MG63 (cell line): ENCODE data around the gene LIN7C. TPM values are rescaled to one million over a fixed set of nuclear protein-coding genes. Genes with fewer than 3 reads are reported as not detected.
A peak's percentile ranks its signal among the peaks of the same experiment; 100 is the strongest.
"Not testable (repeated sequence)": the region's sequence is repeated elsewhere in the genome, so short reads cannot be mapped to it uniquely, and the experiment has no call there.

Source experiments
- DNase-seq: peaks from one replicate; pipeline ENCODE4 v3.0.0-alpha.2; 2020
- H3K27me3 ChIP-seq: fragments of 250-450 bp; sonication (Bioruptor Pico); 2 replicates; pipeline ENCODE4 v1.5.1; 2020; ENCODE audit warnings: mild to moderate bottlenecking, moderate library complexity
- H3K36me3 ChIP-seq: fragments of 250-450 bp; sonication (Bioruptor Pico); 2 replicates; pipeline ENCODE4 v1.5.1; 2020; ENCODE audit warnings: mild to moderate bottlenecking, moderate library complexity
- H3K4me3 ChIP-seq: fragments of 250-450 bp; sonication (Bioruptor Pico); 2 replicates; pipeline ENCODE4 v1.5.1; 2020; ENCODE audit warnings: mild to moderate bottlenecking, moderate library complexity
- H3K9me3 ChIP-seq: fragments of 250-450 bp; sonication (Bioruptor Pico); 2 replicates; pipeline ENCODE4 v1.5.1; 2020; ENCODE audit warnings: mild to moderate bottlenecking, moderate library complexity
- total RNA-seq: library from RNA; depleted of rRNA; stranded (reverse); fragments of >200 nt; shearing (Covaris generic); gene quantifications from 2 replicates; pipeline ENCODE4 v1.2.3, GENCODE V29; 2014; ENCODE audit warnings: low replicate concordance

LIN7C gene
- total RNA-seq, 1 experiment from 2014 or later = 18.0 TPM

DNA sequence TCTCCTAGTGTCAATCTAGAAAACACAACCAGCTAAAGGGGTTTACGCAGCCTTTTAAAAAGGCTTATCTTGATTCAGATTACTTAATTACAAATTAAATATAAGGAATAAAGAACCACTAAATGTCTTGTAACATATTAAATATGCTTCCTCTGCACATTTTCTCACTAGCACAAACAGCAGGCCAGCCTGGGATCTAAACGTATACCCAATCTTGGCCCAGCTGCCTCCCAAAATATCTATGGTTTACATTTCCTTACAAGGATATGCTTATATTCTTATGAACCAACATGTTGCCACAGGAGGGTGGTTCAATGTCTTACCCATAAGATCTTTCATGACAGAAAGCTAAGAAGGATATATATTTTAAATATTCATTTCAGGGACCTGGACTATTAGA, 41.7 kb downstream of the LIN7C start:
- no peaks in the 10 kb centered on the region for H3K27me3 ChIP-seq
- no peak for DNase-seq

GRCh38 chr11:27464289-27464696, 42.3 kb downstream of the LIN7C start:
- Histone ChIP-seq H3K36me3 (no peaks in the 10 kb centered on the region), H3K4me3 (no peak overlapping the region), H3K27me3 (no peaks in the 10 kb centered on the region), H3K9me3 (no peaks in the 10 kb centered on the region)
- no peak for DNase-seq

More for the DNA sequence above, 41.7 kb downstream of the LIN7C start:
- no peaks in the 10 kb centered on the region for H3K36me3 ChIP-seq
- H3K9me3 ChIP-seq = no peaks in the 10 kb centered on the region
- no peak overlapping the region for H3K4me3 ChIP-seq

DNA sequence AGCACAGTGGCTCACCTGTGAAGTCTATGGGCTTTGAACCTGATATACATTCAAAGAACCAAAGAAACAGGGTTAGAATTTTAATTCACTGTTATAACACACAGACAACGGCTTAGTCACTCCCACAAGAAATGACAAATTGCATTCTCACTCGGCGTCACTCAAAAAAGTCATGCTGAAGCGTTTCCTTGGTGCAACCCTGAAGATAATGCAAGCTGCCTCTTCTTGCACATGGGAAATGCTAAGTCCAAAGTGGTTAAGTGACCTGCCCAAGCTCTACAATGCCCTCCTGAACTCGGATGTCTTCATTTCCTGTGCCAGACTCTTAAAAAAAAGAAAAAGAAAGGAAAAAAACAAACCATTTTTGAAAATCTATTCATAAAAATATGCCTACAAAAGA, 44.0 kb downstream of the LIN7C start:
- no peaks in the 10 kb centered on the region for H3K36me3 ChIP-seq
- no peaks in the 10 kb centered on the region for H3K27me3 ChIP-seq
- no peak overlapping the region for H3K4me3 ChIP-seq
- H3K9me3 ChIP-seq = no peaks in the 10 kb centered on the region
- no peak for DNase-seq

GRCh38 chr11:27460158-27460978, 46.2 kb downstream of the LIN7C start:
- H3K9me3 ChIP-seq = no peaks in the 10 kb centered on the region
- H3K4me3 ChIP-seq = no peak overlapping the region
- no peaks in the 10 kb centered on the region for H3K27me3 ChIP-seq
- DNase-seq = no peak
- no peaks in the 10 kb centered on the region for H3K36me3 ChIP-seq

DNA sequence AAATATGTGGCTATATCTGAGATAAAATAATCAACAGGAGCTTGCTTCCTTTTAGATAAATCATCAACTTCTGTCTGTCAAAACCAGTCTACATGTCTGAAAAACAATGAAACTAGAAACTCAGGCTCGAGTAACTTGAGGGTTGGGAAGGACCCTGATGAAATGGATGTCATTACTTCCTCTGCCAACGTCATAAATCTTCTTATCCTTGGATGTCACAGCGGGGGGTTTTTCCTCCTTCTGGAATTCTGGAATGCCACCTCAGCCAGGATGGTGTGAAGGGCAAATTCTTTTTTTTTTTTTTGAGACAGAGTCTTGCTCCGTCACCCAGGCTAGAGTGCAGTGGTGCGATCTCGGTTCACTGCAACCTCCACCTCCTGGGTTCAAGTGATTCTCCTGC, 47.4 kb downstream of the LIN7C start:
- Histone ChIP-seq H3K27me3 (no peaks in the 10 kb centered on the region), H3K4me3 (no peak overlapping the region), H3K9me3 (no peaks in the 10 kb centered on the region), H3K36me3 (no peaks in the 10 kb centered on the region)
- no peak for DNase-seq

- Histone ChIP-seq H3K36me3 (no peaks in the 10 kb centered on the region), H3K9me3 (no peaks in the 10 kb centered on the region), H3K27me3 (no peaks in the 10 kb centered on the region), H3K4me3 (no peak overlapping the region)
- DNase-seq = no peak
Measured at GRCh38 chr11:27458182-27458581, 48.4 kb downstream of the LIN7C start.

- no peaks in the 10 kb centered on the region for H3K27me3 ChIP-seq
Measured at GRCh38 chr11:27456795-27457329, 49.7 kb downstream of the LIN7C start.

GRCh38 chr11:27456140-27456794, 50.3 kb downstream of the LIN7C start:
- no peak for DNase-seq
- no peaks in the 10 kb centered on the region for H3K27me3 ChIP-seq
- H3K9me3 ChIP-seq = no peaks in the 10 kb centered on the region
- no peaks in the 10 kb centered on the region for H3K36me3 ChIP-seq
- H3K4me3 ChIP-seq = no peak overlapping the region

More at GRCh38 chr11:27456795-27457329, 49.7 kb downstream of the LIN7C start:
- no peaks in the 10 kb centered on the region for H3K36me3 ChIP-seq
- no peak overlapping the region for H3K4me3 ChIP-seq
- no peaks in the 10 kb centered on the region for H3K9me3 ChIP-seq
- no peak for DNase-seq

DNA sequence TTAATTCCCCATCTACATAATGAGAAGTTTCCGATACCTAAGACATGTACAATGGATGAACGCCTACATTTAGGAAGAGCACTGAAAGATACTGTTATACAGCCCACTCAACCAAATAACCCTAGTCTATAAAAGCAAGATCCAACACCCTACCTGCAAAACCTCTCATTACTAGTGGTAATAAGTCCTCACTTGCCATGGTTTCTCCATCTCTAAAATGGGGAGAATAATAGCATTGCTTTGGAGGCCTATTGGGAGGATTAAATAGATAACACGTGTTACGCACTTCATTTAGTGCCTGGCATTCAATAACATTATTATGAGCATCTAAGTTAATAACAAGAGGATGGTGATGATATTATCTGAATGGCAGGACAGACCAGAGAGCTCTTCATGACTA, 50.9 kb downstream of the LIN7C start:
- Histone ChIP-seq H3K9me3 (no peaks in the 10 kb centered on the region), H3K4me3 (no peak overlapping the region), H3K36me3 (no peaks in the 10 kb centered on the region), H3K27me3 (no peaks in the 10 kb centered on the region)
- DNase-seq = no peak

GRCh38 chr11:27453701-27454100, 52.9 kb downstream of the LIN7C start:
- Histone ChIP-seq H3K9me3 (no peaks in the 10 kb centered on the region), H3K27me3 (no peaks in the 10 kb centered on the region)
- no peak for DNase-seq

DNA sequence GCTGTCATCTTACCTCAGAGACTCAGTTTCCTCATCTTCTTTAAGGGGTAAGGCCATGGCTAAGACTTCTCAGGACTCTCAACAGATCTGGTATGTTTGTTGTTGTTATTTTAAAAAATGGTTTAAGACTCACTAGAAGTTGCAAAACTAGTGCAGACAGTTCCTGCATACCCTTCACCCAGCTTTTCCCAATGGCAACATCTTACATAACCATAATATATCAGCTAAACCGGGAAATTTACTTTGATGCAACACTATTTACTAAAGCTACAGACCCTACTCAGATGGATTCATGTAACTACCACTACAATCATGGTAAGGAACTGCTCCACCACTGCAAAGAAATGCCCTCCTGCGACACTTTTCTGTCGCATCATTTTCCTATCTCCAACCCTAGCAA, 54.4 kb downstream of the LIN7C start:
- DNase-seq = no peak
- Histone ChIP-seq H3K4me3 (no peak overlapping the region), H3K36me3 (no peaks in the 10 kb centered on the region), H3K27me3 (no peaks in the 10 kb centered on the region), H3K9me3 (no peaks in the 10 kb centered on the region)

More at GRCh38 chr11:27453701-27454100, 52.9 kb downstream of the LIN7C start:
- Histone ChIP-seq H3K4me3 (no peak overlapping the region), H3K36me3 (no peaks in the 10 kb centered on the region)

DNA sequence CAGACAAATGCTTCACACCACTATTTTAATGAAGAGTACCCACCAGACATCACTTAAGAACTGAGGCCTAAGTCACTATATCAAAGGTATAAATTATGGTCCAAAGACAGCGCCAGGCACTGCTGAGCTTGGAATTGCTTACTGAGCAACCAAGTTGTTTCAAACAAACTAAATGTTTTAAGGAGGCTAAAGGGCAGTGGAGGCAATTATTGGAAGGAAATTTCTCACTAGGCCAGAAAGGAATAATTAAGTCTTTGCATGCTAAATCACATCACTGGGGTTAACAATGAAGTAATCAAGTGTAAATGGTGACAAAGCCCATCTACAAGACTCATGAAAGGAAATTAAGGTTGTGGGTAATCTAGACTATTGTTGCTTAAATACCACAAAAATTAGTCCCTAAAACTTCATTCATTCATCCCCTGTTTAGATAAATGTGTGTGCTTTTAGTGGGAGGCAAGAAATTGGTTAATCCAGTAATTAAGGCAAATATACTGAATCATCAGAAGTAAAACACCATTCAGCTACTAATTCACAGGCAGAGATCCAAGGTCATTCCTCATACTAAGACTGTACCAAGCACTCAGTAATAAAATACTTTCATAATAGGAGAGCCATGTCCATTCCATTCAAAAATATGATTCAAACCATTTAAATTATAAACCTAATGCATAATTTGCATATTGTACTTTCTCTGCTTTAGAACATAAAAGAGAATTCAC, 55.2 kb downstream of the LIN7C start:
- no peak overlapping the region for H3K4me3 ChIP-seq
- H3K36me3 ChIP-seq = no peaks in the 10 kb centered on the region
- no peaks in the 10 kb centered on the region for H3K27me3 ChIP-seq
- no peak for DNase-seq
- H3K9me3 ChIP-seq = no peaks in the 10 kb centered on the region

DNA sequence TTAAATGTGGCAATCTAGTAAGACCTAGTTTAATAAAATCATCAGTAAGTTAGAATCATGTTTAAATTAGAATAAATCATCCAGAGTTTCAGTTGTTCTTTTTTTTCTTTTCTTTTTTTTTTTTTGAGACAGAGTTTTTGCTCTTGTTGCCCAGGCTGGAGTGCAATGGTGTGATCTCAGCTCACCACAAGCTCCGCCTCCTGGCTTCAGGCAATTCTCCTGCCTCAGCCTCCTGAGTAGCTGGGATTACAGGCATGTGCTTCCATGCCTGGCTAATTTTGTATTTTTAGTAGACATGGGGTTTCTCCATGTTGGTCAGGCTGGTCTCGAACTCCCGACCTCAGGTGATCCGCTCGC, 58.4 kb downstream of the LIN7C start:
- H3K4me3 ChIP-seq = not testable (repeated sequence)

GRCh38 chr11:27447288-27448183, 59.0 kb downstream of the LIN7C start:
- DNase-seq = no peak
- Histone ChIP-seq H3K27me3 (no peaks in the 10 kb centered on the region), H3K4me3 (no peak overlapping the region), H3K9me3 (no peaks in the 10 kb centered on the region), H3K36me3 (no peaks in the 10 kb centered on the region)

More for the DNA sequence above, 58.4 kb downstream of the LIN7C start:
- not testable (repeated sequence) for H3K27me3 ChIP-seq, H3K36me3 ChIP-seq, H3K9me3 ChIP-seq
- peak; percentile 38 for DNase-seq

DNA sequence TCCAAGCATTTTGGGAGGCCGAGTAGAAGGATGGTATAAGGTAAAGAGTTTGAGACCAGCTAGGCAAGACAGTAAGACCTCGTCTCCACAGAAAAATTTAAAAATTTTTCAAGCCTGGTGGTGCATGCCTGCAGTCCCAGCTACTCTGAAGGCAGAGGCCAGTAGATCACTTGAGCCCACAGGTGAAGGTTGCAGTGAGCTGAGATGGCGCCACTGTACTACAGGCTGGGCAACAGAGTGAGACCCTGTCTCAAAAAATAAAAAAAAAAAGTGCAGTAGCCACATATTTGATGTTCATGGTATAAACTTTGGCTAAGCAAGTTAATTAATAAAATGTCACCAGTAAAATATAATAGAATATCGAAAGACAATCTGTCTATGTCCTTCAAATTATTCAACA, 60.9 kb downstream of the LIN7C start:
- Histone ChIP-seq H3K9me3 (no peaks in the 10 kb centered on the region), H3K27me3 (no peaks in the 10 kb centered on the region), H3K4me3 (no peak overlapping the region), H3K36me3 (no peaks in the 10 kb centered on the region)
- no peak for DNase-seq

- H3K27me3 ChIP-seq = no peaks in the 10 kb centered on the region
Measured at GRCh38 chr11:27444801-27445215, 61.8 kb downstream of the LIN7C start.

More at GRCh38 chr11:27444801-27445215, 61.8 kb downstream of the LIN7C start:
- DNase-seq = no peak
- Histone ChIP-seq H3K9me3 (no peaks in the 10 kb centered on the region), H3K4me3 (no peak overlapping the region), H3K36me3 (no peaks in the 10 kb centered on the region)
